ENCODE results near the gene FLNC. TPM values are rescaled to one million over a fixed set of nuclear protein-coding genes. Genes with fewer than 3 reads are reported as not detected.

The FLNC gene
- total and polyA plus RNA-seq, 2 of the 13 experiments (the other 11 are each of a cell fraction or from before 2014, with no cell fraction given): 0.02 TPM; not detected in 1

- TF ChIP-seq ZHX2 (IDR thresholded peaks at IDR 0.05; ENCODE audit: low read depth): no peak
- TF ChIP-seq ZHX2 (CRISPR knock-in tag; IDR thresholded peaks at IDR 0.05; ENCODE audit: borderline replicate concordance): 0 out of 2 replicates have a peak, but pooled peaks have one; percentile 46
- TF ChIP-seq MAFG (CRISPR knock-in tag; IDR thresholded peaks at IDR 0.05): no peak
- no peak for TF ChIP-seq ZNF564 (CRISPR knock-in tag; IDR thresholded peaks at IDR 0.05)
- TF ChIP-seq ELF4 (CRISPR knock-in tag; IDR thresholded peaks at IDR 0.05; ENCODE audit: borderline replicate concordance): no peak
- no peak; the same call in 1 of the 2 replicates for TF ChIP-seq ZGPAT (CRISPR knock-in tag; IDR thresholded peaks at IDR 0.05)
- TF ChIP-seq TAF1 (CRISPR knock-in tag; IDR thresholded peaks at IDR 0.05): 0 out of 2 replicates have a peak, but pooled peaks have one; percentile 15
- no peak for TF ChIP-seq KAT8 (CRISPR knock-in tag; IDR thresholded peaks at IDR 0.05)
- TF ChIP-seq ZFP41 (CRISPR knock-in tag; IDR thresholded peaks at IDR 0.05; ENCODE audit: borderline replicate concordance): no peak
- TF ChIP-seq ATRX (CRISPR knock-in tag; IDR thresholded peaks at IDR 0.05; ENCODE audit: borderline replicate concordance): no peak
- TF ChIP-seq, protein P1, sequence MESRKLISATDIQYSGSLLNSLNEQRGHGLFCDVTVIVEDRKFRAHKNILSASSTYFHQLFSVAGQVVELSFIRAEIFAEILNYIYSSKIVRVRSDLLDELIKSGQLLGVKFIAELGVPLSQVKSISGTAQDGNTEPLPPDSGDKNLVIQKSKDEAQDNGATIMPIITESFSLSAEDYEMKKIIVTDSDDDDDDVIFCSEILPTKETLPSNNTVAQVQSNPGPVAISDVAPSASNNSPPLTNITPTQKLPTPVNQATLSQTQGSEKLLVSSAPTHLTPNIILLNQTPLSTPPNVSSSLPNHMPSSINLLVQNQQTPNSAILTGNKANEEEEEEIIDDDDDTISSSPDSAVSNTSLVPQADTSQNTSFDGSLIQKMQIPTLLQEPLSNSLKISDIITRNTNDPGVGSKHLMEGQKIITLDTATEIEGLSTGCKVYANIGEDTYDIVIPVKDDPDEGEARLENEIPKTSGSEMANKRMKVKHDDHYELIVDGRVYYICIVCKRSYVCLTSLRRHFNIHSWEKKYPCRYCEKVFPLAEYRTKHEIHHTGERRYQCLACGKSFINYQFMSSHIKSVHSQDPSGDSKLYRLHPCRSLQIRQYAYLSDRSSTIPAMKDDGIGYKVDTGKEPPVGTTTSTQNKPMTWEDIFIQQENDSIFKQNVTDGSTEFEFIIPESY (CRISPR knock-in tag; IDR thresholded peaks at IDR 0.05): no peak
- no peak for TF ChIP-seq ZFP36 (IDR thresholded peaks at IDR 0.05; ENCODE audit: borderline replicate concordance, low read depth, low read length, partially characterized antibody)
- no peak for TF ChIP-seq KDM5A (IDR thresholded peaks at IDR 0.05; ENCODE audit: borderline replicate concordance, low read length)
- no peak for TF ChIP-seq ZNF280B (CRISPR knock-in tag; IDR thresholded peaks at IDR 0.05; ENCODE audit: borderline replicate concordance)
- no peak for TF ChIP-seq FOSL1 (CRISPR knock-in tag; IDR thresholded peaks at IDR 0.05; ENCODE audit: borderline replicate concordance)
- no peak for TF ChIP-seq SAFB2 (CRISPR knock-in tag; IDR thresholded peaks at IDR 0.05; ENCODE audit: borderline replicate concordance, low read depth)
- no peak for TF ChIP-seq POLR2AphosphoS5 (IDR thresholded peaks at IDR 0.05; ENCODE audit: low read depth, low read length)
- TF ChIP-seq IRX3 (CRISPR knock-in tag; IDR thresholded peaks at IDR 0.05; ENCODE audit: borderline replicate concordance, low read depth): no peak
Observed at GRCh38 chr7:128869138-128869943, 39.1 kb downstream of the FLNC start (continued).
